GM19025 (cell line): ENCODE results near the gene GVQW3.
A peak's percentile ranks its signal among the peaks of the same experiment; 100 is the strongest.

Source experiments
- ATAC-seq: cut with Tn5 transposase; IDR thresholded peaks from one replicate; pipeline ENCODE4 v1.9.1; 2021; ENCODE audit warnings: mild to moderate bottlenecking, low read depth, moderate library complexity; ENCODE audit not compliant: unreplicated experiment

Gene GVQW3

GRCh38 chr11:76444384-76445120 is 63.4 kb downstream of the GVQW3 start, which contains the start of gene EMSY:
EMSY (plus strand) TSS chr11:76445018; CDS start chr11:76446939, 1,921 bp downstream.
- peak; percentile 96 for ATAC-seq

DNA sequence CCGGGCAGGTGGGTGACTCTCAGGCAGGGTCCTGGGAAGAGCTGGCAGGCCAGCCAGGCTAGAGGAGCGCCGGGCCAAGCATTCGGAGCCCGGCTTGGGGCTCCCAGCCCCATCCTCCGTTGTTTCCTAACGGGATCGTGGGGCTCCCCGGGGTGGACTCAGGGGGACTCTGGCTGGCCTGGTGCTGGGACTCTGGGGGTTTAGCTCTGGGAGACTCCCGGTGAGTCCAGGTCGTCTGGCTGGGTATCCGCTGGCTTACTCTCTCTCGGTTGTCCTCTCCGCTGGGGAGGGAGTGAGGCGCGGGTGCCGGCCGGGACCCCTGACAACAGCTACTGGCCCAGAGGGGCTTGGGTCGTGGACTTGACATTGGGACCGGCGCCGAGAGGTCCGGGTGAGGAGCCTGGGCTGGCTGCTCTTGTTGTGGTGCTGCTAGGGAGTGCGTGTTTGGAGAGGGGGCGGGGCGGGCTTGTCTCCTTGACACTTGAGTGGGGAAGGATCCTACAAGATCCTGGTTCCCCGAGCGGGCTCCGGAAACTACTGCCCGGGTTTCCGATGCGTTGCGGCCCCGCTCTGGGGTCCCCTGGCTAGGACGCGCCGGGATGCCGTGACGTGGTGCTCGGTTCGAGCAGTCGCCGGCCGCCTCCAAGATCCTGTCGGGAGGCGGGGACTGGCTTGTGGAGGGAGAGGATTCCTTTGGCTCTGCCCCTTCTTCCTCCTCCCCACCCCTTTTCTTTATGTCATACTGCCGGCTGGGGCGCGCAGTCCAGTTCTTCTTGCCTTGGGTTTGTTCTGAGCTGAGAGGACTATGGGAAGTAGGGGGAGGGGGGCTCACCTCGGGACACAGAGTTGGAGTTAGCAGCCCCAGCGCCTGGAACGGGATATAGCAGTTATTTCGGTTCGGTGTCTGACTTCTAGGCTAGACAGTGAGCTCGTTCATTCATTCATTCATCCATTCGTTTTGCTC is 64.3 kb downstream of the GVQW3 start:
- peak; percentile 4 for ATAC-seq

GRCh38 chr11:76448506-76448905 is 67.4 kb downstream of the GVQW3 start:
- no peak for ATAC-seq

DNA sequence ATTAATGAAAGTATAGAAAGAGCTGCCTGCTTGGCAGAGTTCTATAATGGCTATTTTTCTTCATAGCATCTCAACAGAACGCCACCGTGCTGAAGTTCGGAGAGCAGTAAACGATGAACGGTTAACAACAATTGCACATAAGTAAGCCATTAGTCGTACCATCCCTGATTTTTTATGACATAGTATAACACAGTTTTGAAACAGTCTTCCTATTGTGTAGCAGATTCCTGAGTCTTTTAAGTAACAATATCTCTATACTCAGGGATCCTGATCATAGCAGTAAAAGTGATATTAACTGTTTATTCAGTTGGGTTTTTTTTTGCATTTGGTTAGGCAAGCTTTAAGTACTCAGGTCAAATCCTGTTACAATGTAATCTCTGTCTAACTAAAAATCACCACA is 72.1 kb downstream of the GVQW3 start:
- no peak for ATAC-seq

GRCh38 chr11:76455331-76455730 is 74.2 kb downstream of the GVQW3 start:
- no peak for ATAC-seq

- no peak for ATAC-seq
Measured at GRCh38 chr11:76455931-76456330, 74.8 kb downstream of the GVQW3 start.

DNA sequence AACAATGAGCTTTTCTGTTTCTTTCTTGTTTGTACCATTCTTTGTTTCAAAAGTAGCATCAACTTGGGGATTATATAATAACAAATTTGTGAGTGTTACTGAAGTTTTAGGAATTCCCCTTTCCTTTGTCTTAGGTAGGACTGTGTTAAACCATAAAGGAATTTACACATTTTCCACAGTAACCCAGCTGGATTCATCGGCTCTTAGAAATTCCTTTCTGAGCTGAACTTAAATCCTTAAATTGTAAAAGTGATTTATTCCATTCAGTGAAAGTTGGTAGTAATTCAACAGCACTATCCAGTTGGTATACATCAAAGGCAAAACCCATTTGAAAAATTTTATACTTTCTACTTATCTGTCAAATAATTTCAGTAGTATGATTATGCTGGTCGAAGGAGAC is 75.4 kb downstream of the GVQW3 start:
- ATAC-seq, result no peak
